GM12878 (cell line): Measurements from ENCODE around the gene TBC1D9B. TPM values are rescaled to one million over a fixed set of nuclear protein-coding genes. Genes with fewer than 3 reads are reported as not detected.

ENCODE experiments used
- ATF2 ChIP-seq: IDR thresholded peaks from 2 replicates; pipeline ENCODE4 v1.6.1; 2012; ENCODE audit warnings: low read length, inconsistent platforms
- BCLAF1 ChIP-seq: fragments of 450-650 bp; IDR thresholded peaks from 2 replicates; pipeline ENCODE4 v1.6.1; 2017; ENCODE audit warnings: antibody characterized with exemption, mild to moderate bottlenecking, moderate library complexity
- NFIC ChIP-seq: IDR thresholded peaks from 2 replicates; pipeline ENCODE4 v1.6.1; 2012; ENCODE audit warnings: low read depth, mild to moderate bottlenecking, inconsistent platforms, low read length, moderate library complexity
- PRDM15 ChIP-seq: fragments of 450-650 bp; formaldehyde crosslinking; IDR thresholded peaks from 2 replicates; pipeline ENCODE4 v1.4.0; 2020; ENCODE audit warnings: mild to moderate bottlenecking, moderate library complexity
- ZBTB4 ChIP-seq: fragments of 450-650 bp; formaldehyde crosslinking; IDR thresholded peaks from 2 replicates; pipeline ENCODE4 v1.4.0; 2022; ENCODE audit warnings: mild to moderate bottlenecking, moderate library complexity
- polyA plus RNA-seq, 11 experiments: library from polyadenylated mRNA; depleted of rRNA in 4 of 11; unstranded in 6 of 11; stranded (reverse) in 5 of 11; fragments of >200 nt; fragmentation: Nextera tagmentation in 4 of 11; fragmentation: Illumina TruSeq in 1 of 11; extraction: Ambion mirVana in 4 of 11; extraction: Trizol in 1 of 11; gene quantifications; 1 replicate in 1 of 11; 2 replicates in 10 of 11; pipeline versions ENCODE4 v1.2.1 to v1.2.3, GENCODE V29; 2011 to 2016; ENCODE audit warnings: inconsistent platforms in 2 of 11, missing spikeins in 2 of 11, low read depth in 1 of 11
- total RNA-seq, 4 experiments: library from RNA; depleted of rRNA in 3 of 4; stranded (reverse); fragments of >200 nt in 3 of 4; fragmentation: Illumina TruSeq in 1 of 4; extraction: Trizol in 1 of 4; gene quantifications; 2 replicates each; pipeline versions ENCODE4 v1.2.1 to v1.2.3, GENCODE V29; 2013 to 2021

TBC1D9B gene
- total and polyA plus RNA-seq, 10 of the 15 experiments (the other 5 are each of a cell fraction or from before 2014, with no cell fraction given) = 4.0 to 74.2 (median 34.6) TPM

GRCh38 chr5:179827680-179828079 is 80.0 kb downstream of the TBC1D9B start (continued):
- TF ChIP-seq BCLAF1 (no peak), PRDM15 (no peak), ATF2 (no peak), ZBTB4 (CRISPR knock-in tag) (no peak), NFIC (no peak)
